ENCODE measurements around the gene LSM2.
A peak's percentile ranks its signal among the peaks of the same experiment; 100 is the strongest.
"Not testable (repeated sequence)": the region's sequence is repeated elsewhere in the genome, so short reads cannot be mapped to it uniquely, and the experiment has no call there.

The LSM2 gene

GRCh38 chr6:31795616-31796298 is 11.0 kb downstream of the LSM2 start, which contains the start of gene VARS1:
Gene VARS1 (minus strand): TSS chr6:31795752. CDS start chr6:31795217, 535 bp downstream.
- DNase-seq = peak; percentile 73

- DNase-seq = no peak
Observed at GRCh38 chr6:31794866-31795615, 11.7 kb downstream of the LSM2 start.

GRCh38 chr6:31794294-31794865 is 12.4 kb downstream of the LSM2 start:
- no peak for DNase-seq

GRCh38 chr6:31793927-31794245 is 12.9 kb downstream of the LSM2 start:
- DNase-seq = not testable (repeated sequence)

- DNase-seq = peak; percentile 22
Observed at GRCh38 chr6:31792761-31793171, 14.0 kb downstream of the LSM2 start.

- no peak for DNase-seq
Observed at GRCh38 chr6:31792090-31792374, 14.7 kb downstream of the LSM2 start.

- DNase-seq = peak; percentile 34
Observed at GRCh38 chr6:31791324-31792089, 15.3 kb downstream of the LSM2 start.

GRCh38 chr6:31785475-31785874 is 21.3 kb downstream of the LSM2 start:
- DNase-seq = no peak

- DNase-seq = no peak
Observed at GRCh38 chr6:31784098-31784925, 22.5 kb downstream of the LSM2 start.

- DNase-seq = no peak
Observed at GRCh38 chr6:31782126-31782855, 24.5 kb downstream of the LSM2 start.

GRCh38 chr6:31781244-31782125 is 25.3 kb downstream of the LSM2 start:
- no peak for DNase-seq

- no peak for DNase-seq
Observed at GRCh38 chr6:31780507-31781243, 26.1 kb downstream of the LSM2 start.

GRCh38 chr6:31779908-31780307 is 26.9 kb downstream of the LSM2 start:
- DNase-seq = no peak

- DNase-seq = no peak
Observed at GRCh38 chr6:31778999-31779885, 27.5 kb downstream of the LSM2 start.

GRCh38 chr6:31778193-31778592 is 28.6 kb downstream of the LSM2 start:
- DNase-seq = no peak

GRCh38 chr6:31777667-31778050 is 29.1 kb downstream of the LSM2 start:
- DNase-seq = no peak

GRCh38 chr6:31776989-31777666 is 29.6 kb downstream of the LSM2 start, which contains the start of gene VWA7:
Gene VWA7 (minus strand): TSS chr6:31777328. CDS start chr6:31776779, 549 bp downstream.
- peak; percentile 98 for DNase-seq

GRCh38 chr6:31776485-31776988 is 30.2 kb downstream of the LSM2 start:
- DNase-seq = no peak
